Mesenchymal stem cell (in vitro differentiated cells and primary cell): Measurements from ENCODE around the gene TBC1D32.

Source experiments
- DNase-seq: peaks from one replicate; pipeline ENCODE4 v3.0.0-alpha.2; 2013
- H2AFZ ChIP-seq: one replicate; pipeline ENCODE4 v1.6.1; 2013; ENCODE audit warnings: low read depth, mild to moderate bottlenecking, control low read depth, inconsistent platforms, low read length, moderate library complexity
- H2AK5ac ChIP-seq: 2 replicates; pipeline ENCODE4 v1.6.1; 2013; ENCODE audit warnings: low read length, moderate library complexity, mild to moderate bottlenecking, inconsistent platforms; ENCODE audit not compliant: severe bottlenecking
- H2BK120ac ChIP-seq: one replicate; pipeline ENCODE4 v1.6.1; 2013; ENCODE audit warnings: low read depth, mild to moderate bottlenecking, inconsistent platforms, low read length, moderate library complexity
- H2BK12ac ChIP-seq, 2 experiments: one replicate each; pipeline ENCODE4 v1.6.1; 2013; ENCODE audit warnings: inconsistent platforms in 2 of 2, low read length in 2 of 2, mild to moderate bottlenecking in 2 of 2, moderate library complexity in 2 of 2, control low read depth in 1 of 2
- H2BK15ac ChIP-seq: one replicate; pipeline ENCODE4 v1.6.1; 2013; ENCODE audit warnings: mild to moderate bottlenecking, low read depth, inconsistent platforms; ENCODE audit not compliant: poor library complexity, severe bottlenecking
- H2BK5ac ChIP-seq: 2 replicates; pipeline ENCODE4 v1.6.1; 2013; ENCODE audit warnings: low read depth, mild to moderate bottlenecking, low read length, control low read depth, inconsistent platforms; ENCODE audit not compliant: poor library complexity, severe bottlenecking
- H3K14ac ChIP-seq, 2 experiments: one replicate each; pipeline ENCODE4 v1.6.1; 2013; ENCODE audit warnings: inconsistent platforms in 2 of 2, low read length in 2 of 2, control low read depth in 1 of 2, mild to moderate bottlenecking in 1 of 2, moderate library complexity in 1 of 2
- H3K18ac ChIP-seq, 2 experiments: one replicate each; pipeline ENCODE4 v1.6.1; 2013; ENCODE audit warnings: inconsistent platforms in 2 of 2, low read length in 2 of 2, control low read depth in 1 of 2, low read depth in 1 of 2, mild to moderate bottlenecking in 1 of 2
- H3K23ac ChIP-seq, 2 experiments: one replicate each; pipeline ENCODE4 v1.6.1; 2013; ENCODE audit warnings: inconsistent platforms in 2 of 2, low read length in 2 of 2, mild to moderate bottlenecking in 2 of 2, moderate library complexity in 2 of 2, control low read depth in 1 of 2
- H3K27ac ChIP-seq: 2 replicates; pipeline ENCODE4 v1.5.1; 2013; ENCODE audit warnings: mild to moderate bottlenecking, moderate library complexity, low read length, control low read depth, inconsistent platforms; ENCODE audit not compliant: poor library complexity, severe bottlenecking
- H3K27me3 ChIP-seq, 2 experiments: 2 replicates each; pipeline versions ENCODE4 v1.6.1 to v1.7.0; 2013; ENCODE audit warnings: low read length in 2 of 2, mild to moderate bottlenecking in 2 of 2, moderate library complexity in 2 of 2, control low read depth in 1 of 2, inconsistent platforms in 1 of 2; ENCODE audit not compliant: control insufficient read depth in 1 of 2, insufficient read depth in 1 of 2
- H3K36me3 ChIP-seq, 2 experiments: 2 replicates each; pipeline versions ENCODE4 v1.6.1 to v1.7.0; 2013; ENCODE audit warnings: low read length in 2 of 2, control low read depth in 1 of 2, inconsistent platforms in 1 of 2, low read depth in 1 of 2, mild to moderate bottlenecking in 1 of 2; ENCODE audit not compliant: insufficient read depth in 2 of 2, control insufficient read depth in 1 of 2
- H3K4ac ChIP-seq, 2 experiments: one replicate each; pipeline ENCODE4 v1.6.1; 2013; ENCODE audit warnings: inconsistent platforms in 2 of 2, low read length in 2 of 2, mild to moderate bottlenecking in 2 of 2, moderate library complexity in 2 of 2, control low read depth in 1 of 2, low read depth in 1 of 2
- H3K4me1 ChIP-seq: 2 replicates; pipeline ENCODE4 v1.6.1; 2013; ENCODE audit warnings: low read depth, low read length, control low read depth; ENCODE audit not compliant: control insufficient read depth, insufficient read depth
- H3K4me2 ChIP-seq: 2 replicates; pipeline ENCODE4 v1.6.1; 2013; ENCODE audit warnings: low read length, mild to moderate bottlenecking, inconsistent platforms; ENCODE audit not compliant: poor library complexity, severe bottlenecking
- H3K4me3 ChIP-seq, 2 experiments: 2 replicates each; pipeline versions ENCODE4 v1.5.1 to v1.7.0; 2013; ENCODE audit warnings: low read length in 2 of 2, mild to moderate bottlenecking in 2 of 2, control low read depth in 1 of 2, low read depth in 1 of 2; ENCODE audit not compliant: insufficient read depth in 1 of 2
- H3K79me1 ChIP-seq: replicated peaks from 2 replicates; pipeline ENCODE4 v1.6.1; 2013; ENCODE audit warnings: mild to moderate bottlenecking, control low read depth, low read length, inconsistent platforms; ENCODE audit not compliant: poor library complexity, severe bottlenecking
- H3K9ac ChIP-seq: 2 replicates; pipeline ENCODE4 v1.7.0; 2013; ENCODE audit warnings: mild to moderate bottlenecking, low read length, moderate library complexity
- H3K9me3 ChIP-seq: 2 replicates; pipeline ENCODE4 v1.7.0; 2013; ENCODE audit warnings: mild to moderate bottlenecking, low read length; ENCODE audit not compliant: control insufficient read depth
- H4K8ac ChIP-seq: one replicate; pipeline ENCODE4 v1.6.1; 2013; ENCODE audit warnings: inconsistent platforms, mild to moderate bottlenecking, low read length, moderate library complexity
- H4K91ac ChIP-seq: one replicate; pipeline ENCODE4 v1.6.1; 2013; ENCODE audit warnings: mild to moderate bottlenecking, low read length, inconsistent platforms
- WGBS: methylation state at CpG from one replicate; pipeline ENCODE4 v1.1.7; 2013; ENCODE audit warnings: mixed read lengths; 5-methylcytosine and 5-hydroxymethylcytosine counted together

The TBC1D32 gene

GRCh38 chr6:121274666-121275295 lies 59.5 kb downstream of the TBC1D32 start:
- no peak overlapping the region for H3K4ac ChIP-seq
- H3K9ac ChIP-seq = no peak overlapping the region
- no peak overlapping the region for H3K23ac ChIP-seq
- H3K4me3 ChIP-seq = no peak overlapping the region
- H3K4me1 ChIP-seq = no peaks in the 10 kb centered on the region
- no peak overlapping the region for H4K91ac ChIP-seq
- H2BK120ac ChIP-seq = no peak overlapping the region
- H3K36me3 ChIP-seq = peaks cover 0 to 9% of the 10 kb centered on the region in 2 experiments
- no peaks in the 10 kb centered on the region for H3K9me3 ChIP-seq
- H2AFZ ChIP-seq = no peak overlapping the region
- no peak overlapping the region for H3K14ac ChIP-seq
- H3K79me1 ChIP-seq = no peaks in the 10 kb centered on the region
- H3K18ac ChIP-seq = no peak overlapping the region
- no peak overlapping the region for H2BK15ac ChIP-seq
- H3K27ac ChIP-seq = no peak overlapping the region
- WGBS = 97% methylated on average over 3 of the region's 3 CpGs
- no peak overlapping the region for H4K8ac ChIP-seq
- no peak overlapping the region for H2BK5ac ChIP-seq
- no peak overlapping the region for H2BK12ac ChIP-seq
- no peak overlapping the region for H2AK5ac ChIP-seq
- no peak overlapping the region for H3K4me2 ChIP-seq
- DNase-seq = no peak
- no peaks in the 10 kb centered on the region for H3K27me3 ChIP-seq

GRCh38 chr6:121263742-121264141 lies 70.5 kb downstream of the TBC1D32 start:
- Histone ChIP-seq H3K14ac (no peak overlapping the region), H2AFZ (no peak overlapping the region), H2BK5ac (no peak overlapping the region), H2BK12ac (no peak overlapping the region), H3K9ac (no peak overlapping the region), H2AK5ac (no peak overlapping the region), H3K27me3 (no peaks in the 10 kb centered on the region), H4K91ac (no peak overlapping the region), H3K23ac (no peak overlapping the region), H3K9me3 (peaks cover 16% of the 10 kb centered on the region), H3K4ac (no peak overlapping the region), H3K4me2 (no peak overlapping the region), H3K4me3 (no peak overlapping the region), H4K8ac (no peak overlapping the region), H3K27ac (no peak overlapping the region), H3K18ac (no peak overlapping the region), H3K36me3 (peaks cover 0 to 19% of the 10 kb centered on the region in 2 experiments), H2BK15ac (no peak overlapping the region), H2BK120ac (no peak overlapping the region), H3K4me1 (no peaks in the 10 kb centered on the region), H3K79me1 (no peaks in the 10 kb centered on the region)
- no peak for DNase-seq
- WGBS = 100% methylated on average over 1 of the region's 3 CpGs

GRCh38 chr6:121260651-121261102 lies 73.6 kb downstream of the TBC1D32 start:
- 73% methylated on average over 9 of the region's 9 CpGs for WGBS
- Histone ChIP-seq H3K23ac (no peak overlapping the region), H2BK15ac (no peak overlapping the region), H4K91ac (no peak overlapping the region), H3K36me3 (peaks cover 2 to 11% of the 10 kb centered on the region in 2 experiments), H2BK5ac (no peak overlapping the region), H3K4me3 (peak overlapping the region in 1 of 2 experiments; percentile 42), H3K18ac (peak overlapping the region in 1 of 2 experiments; percentile 21), H3K4me2 (no peak overlapping the region), H3K4ac (no peak overlapping the region), H3K27me3 (no peaks in the 10 kb centered on the region), H3K79me1 (no peaks in the 10 kb centered on the region), H3K4me1 (no peaks in the 10 kb centered on the region), H2BK120ac (no peak overlapping the region), H3K14ac (no peak overlapping the region), H2AK5ac (no peak overlapping the region), H3K9me3 (peaks cover 13% of the 10 kb centered on the region), H3K27ac (no peak overlapping the region), H2BK12ac (peak overlapping the region in 1 of 2 experiments; percentile 7), H4K8ac (no peak overlapping the region), H2AFZ (no peak overlapping the region), H3K9ac (peak overlapping the region; percentile 30)
- DNase-seq = peak; percentile 61

GRCh38 chr6:121247386-121247785 lies 86.9 kb downstream of the TBC1D32 start:
- H3K27ac ChIP-seq = no peak overlapping the region
- no peak overlapping the region for H3K23ac ChIP-seq
- peaks cover 17% of the 10 kb centered on the region for H3K9me3 ChIP-seq
- H4K8ac ChIP-seq = no peak overlapping the region
- H3K14ac ChIP-seq = no peak overlapping the region
- no peak overlapping the region for H2AK5ac ChIP-seq
- H3K9ac ChIP-seq = no peak overlapping the region
- H3K36me3 ChIP-seq = peaks cover 0 to 9% of the 10 kb centered on the region in 2 experiments
- no peak overlapping the region for H3K4me3 ChIP-seq
- no peak overlapping the region for H2BK15ac ChIP-seq
- no peak overlapping the region for H4K91ac ChIP-seq
- no peak overlapping the region for H2BK12ac ChIP-seq
- H3K79me1 ChIP-seq = peaks cover 8% of the 10 kb centered on the region
- no peak overlapping the region for H2AFZ ChIP-seq
- no peak overlapping the region for H3K4ac ChIP-seq
- H3K27me3 ChIP-seq = no peaks in the 10 kb centered on the region
- no peak overlapping the region for H2BK120ac ChIP-seq
- no peak overlapping the region for H2BK5ac ChIP-seq
- no peak overlapping the region for H3K18ac ChIP-seq
- H3K4me1 ChIP-seq = no peaks in the 10 kb centered on the region
- no peak overlapping the region for H3K4me2 ChIP-seq
- peak; percentile 83 for DNase-seq
